K562 (cell line): ENCODE data around the gene AKT3. TPM values are rescaled to one million over a fixed set of nuclear protein-coding genes. Genes with fewer than 3 reads are reported as not detected.
A peak's percentile ranks its signal among the peaks of the same experiment; 100 is the strongest.

Experiments used
- REST ChIP-seq, 2 experiments: fragments of 450-650 bp; formaldehyde crosslinking in 1 of 2; IDR thresholded peaks; 2 replicates each; pipeline versions ENCODE4 v1.4.0 to v1.6.1; 2014 to 2020; ENCODE audit warnings: mild to moderate bottlenecking in 2 of 2, borderline replicate concordance in 1 of 2, low read depth in 1 of 2
- SMC3 ChIP-seq: conservative IDR thresholded peaks from 2 replicates; pipeline ENCODE4 v1.6.1; 2011; ENCODE audit warnings: low read depth, low read length, improper control_type of control experiment; ENCODE audit not compliant: insufficient read depth
- polyA plus RNA-seq, 8 experiments: library from polyadenylated mRNA; depleted of rRNA in 4 of 8; stranded (reverse) in 5 of 8; unstranded in 3 of 8; fragments of >200 nt; fragmentation: Nextera tagmentation in 2 of 8; fragmentation: Illumina TruSeq in 1 of 8; extraction: Ambion mirVana in 2 of 8; extraction: Trizol in 1 of 8; gene quantifications; 2 replicates each; pipeline versions ENCODE4 v1.2.1 to v1.2.3, GENCODE V29; 2011 to 2014; ENCODE audit warnings: inconsistent platforms in 1 of 8, missing spikeins in 1 of 8
- total RNA-seq, 7 experiments: library from RNA; depleted of rRNA in 6 of 7; stranded (reverse); fragments of >200 nt in 6 of 7; fragmentation: Illumina TruSeq in 2 of 7; extraction: Trizol in 2 of 7; gene quantifications; 2 replicates each; pipeline versions ENCODE4 v1.2.1 to v1.2.3, GENCODE V29; 2011 to 2021; ENCODE audit warnings: low replicate concordance in 1 of 7

Gene AKT3
- total and polyA plus RNA-seq, 9 of the 15 experiments (the other 6 are each of a cell fraction or from before 2014, with no cell fraction given): 0.04 to 0.54 (median 0.18) TPM; not detected in 1

- TF ChIP-seq REST (IDR thresholded peaks at IDR 0.05; ENCODE audit: borderline replicate concordance) (peak; percentile 61), REST (CRISPR knock-in tag; IDR thresholded peaks at IDR 0.05; ENCODE audit: low read depth) (no peak), SMC3 (0 out of 2 replicates have a peak, but pooled peaks have one; percentile 41)
- TF ChIP-seq, all 486 proteins: peak for 6
Observed at GRCh38 chr1:243748706-243749283, 101.2 kb downstream of the AKT3 start (continued).
